Nephron progenitor cell (in vitro differentiated cells): ENCODE results near the gene MAL.

Experiments used
- DNase-seq: peaks from one replicate; pipeline ENCODE4 v3.0.0; 2021
- H3K27ac Mint-ChIP-seq: 2 replicates; pipeline ENCODE4 v1.8.0; 2021; ENCODE audit warnings: mild to moderate bottlenecking, moderate library complexity, mixed read lengths
- H3K27me3 Mint-ChIP-seq: 2 replicates; pipeline ENCODE4 v1.8.0; 2021; ENCODE audit warnings: mild to moderate bottlenecking, low read depth, mixed read lengths; ENCODE audit not compliant: poor library complexity
- H3K36me3 Mint-ChIP-seq: 2 replicates; pipeline ENCODE4 v1.8.0; 2021; ENCODE audit warnings: low read depth, mixed read lengths
- H3K4me1 Mint-ChIP-seq: 2 replicates; pipeline ENCODE4 v1.8.0; 2021; ENCODE audit warnings: mixed read lengths
- H3K4me3 Mint-ChIP-seq: 2 replicates; pipeline ENCODE4 v1.8.0; 2021; ENCODE audit warnings: mild to moderate bottlenecking, moderate library complexity, mixed read lengths
- H3K9me3 Mint-ChIP-seq: 2 replicates; pipeline ENCODE4 v1.8.0; 2021; ENCODE audit warnings: mild to moderate bottlenecking, moderate library complexity, mixed read lengths
- TF ChIP-seq, protein P1 (sequence below): fragments of 200-600 bp; sonication (generic); IDR thresholded peaks from 2 replicates; pipeline ENCODE4 v1.5.0; 2021; ENCODE audit warnings: antibody characterized with exemption

The MAL gene

DNA sequence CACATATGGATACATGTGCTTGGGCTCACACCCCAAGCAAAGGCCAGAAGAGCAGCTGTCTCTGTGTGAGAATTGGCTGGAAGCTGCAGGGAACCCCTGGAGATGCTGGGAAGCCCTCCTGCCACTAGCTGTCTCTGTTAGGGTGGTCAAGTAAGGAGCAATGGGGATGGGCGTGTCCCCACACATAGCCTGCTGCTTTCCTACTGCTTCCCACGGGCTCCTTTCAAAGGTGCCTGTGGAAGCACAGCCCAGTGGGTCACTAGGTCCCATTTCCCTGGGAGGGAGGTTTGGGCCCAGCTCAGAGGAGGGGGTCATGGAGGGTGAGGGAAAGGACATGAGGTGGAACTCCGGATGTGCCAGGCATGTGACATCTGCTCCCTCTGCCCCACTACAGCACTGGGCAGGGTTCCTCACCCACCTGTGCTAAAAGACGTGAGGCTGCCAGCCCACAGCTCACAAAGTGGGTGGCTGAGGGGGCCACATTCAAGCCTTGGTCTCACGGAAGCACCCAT lies 24.4 kb upstream of the MAL start:
- Mint-ChIP-seq H3K4me1 (peaks cover 36% of the 10 kb centered on the region), H3K9me3 (peaks cover 21% of the 10 kb centered on the region), H3K27ac (no peak overlapping the region), H3K36me3 (no peaks in the 10 kb centered on the region), H3K4me3 (no peak overlapping the region), H3K27me3 (peaks cover 35% of the 10 kb centered on the region)
- no peak for DNase-seq
- TF ChIP-seq, protein P1, sequence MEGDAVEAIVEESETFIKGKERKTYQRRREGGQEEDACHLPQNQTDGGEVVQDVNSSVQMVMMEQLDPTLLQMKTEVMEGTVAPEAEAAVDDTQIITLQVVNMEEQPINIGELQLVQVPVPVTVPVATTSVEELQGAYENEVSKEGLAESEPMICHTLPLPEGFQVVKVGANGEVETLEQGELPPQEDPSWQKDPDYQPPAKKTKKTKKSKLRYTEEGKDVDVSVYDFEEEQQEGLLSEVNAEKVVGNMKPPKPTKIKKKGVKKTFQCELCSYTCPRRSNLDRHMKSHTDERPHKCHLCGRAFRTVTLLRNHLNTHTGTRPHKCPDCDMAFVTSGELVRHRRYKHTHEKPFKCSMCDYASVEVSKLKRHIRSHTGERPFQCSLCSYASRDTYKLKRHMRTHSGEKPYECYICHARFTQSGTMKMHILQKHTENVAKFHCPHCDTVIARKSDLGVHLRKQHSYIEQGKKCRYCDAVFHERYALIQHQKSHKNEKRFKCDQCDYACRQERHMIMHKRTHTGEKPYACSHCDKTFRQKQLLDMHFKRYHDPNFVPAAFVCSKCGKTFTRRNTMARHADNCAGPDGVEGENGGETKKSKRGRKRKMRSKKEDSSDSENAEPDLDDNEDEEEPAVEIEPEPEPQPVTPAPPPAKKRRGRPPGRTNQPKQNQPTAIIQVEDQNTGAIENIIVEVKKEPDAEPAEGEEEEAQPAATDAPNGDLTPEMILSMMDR: no peak

DNA sequence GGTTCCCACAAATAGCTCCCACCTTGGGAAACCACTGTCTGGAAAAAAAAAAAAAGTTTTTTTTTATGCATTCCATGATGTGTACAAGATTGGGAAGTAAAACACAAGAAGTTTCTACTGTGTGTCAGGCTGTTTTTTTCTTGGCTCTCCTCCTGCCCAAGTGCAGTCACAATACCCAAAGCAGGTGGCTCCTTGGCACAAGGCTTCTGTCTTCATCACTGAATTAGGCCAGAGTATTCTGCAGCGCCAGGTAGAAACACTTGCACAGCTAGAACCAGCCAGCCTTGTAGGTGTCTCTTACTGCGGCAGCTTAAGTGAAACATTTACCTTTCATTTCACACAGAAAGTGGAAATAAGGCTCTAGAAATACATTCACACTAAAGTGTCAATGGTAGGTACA lies 23.8 kb upstream of the MAL start:
- Mint-ChIP-seq H3K27ac (no peak overlapping the region), H3K27me3 (peaks cover 35% of the 10 kb centered on the region), H3K9me3 (peaks cover 21% of the 10 kb centered on the region), H3K36me3 (no peaks in the 10 kb centered on the region), H3K4me1 (peaks cover 36% of the 10 kb centered on the region), H3K4me3 (no peak overlapping the region)
- no peak for DNase-seq
- TF ChIP-seq, protein P1: no peak

DNA sequence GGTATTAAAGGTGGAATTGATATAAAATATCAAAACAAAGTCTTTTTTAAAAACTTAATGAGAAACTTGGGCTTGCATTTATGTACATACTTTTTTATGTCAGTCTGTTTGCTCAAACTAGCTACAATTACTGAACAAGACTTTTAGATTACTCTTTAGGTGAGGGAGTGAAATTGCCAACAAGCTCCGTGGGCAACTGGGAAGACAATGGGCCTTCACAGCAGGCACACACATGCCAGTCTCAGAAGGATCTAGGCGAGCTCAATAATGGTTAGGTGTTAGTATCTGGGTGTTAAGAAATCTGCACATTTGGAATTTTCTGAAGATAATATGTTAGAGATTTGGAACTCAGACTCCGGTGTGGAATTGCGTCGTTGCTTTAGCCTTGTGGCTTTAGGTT lies 23.0 kb upstream of the MAL start:
- no peak overlapping the region for H3K27ac Mint-ChIP-seq
- no peak overlapping the region for H3K4me3 Mint-ChIP-seq
- DNase-seq: no peak
- peaks cover 33% of the 10 kb centered on the region for H3K27me3 Mint-ChIP-seq
- H3K9me3 Mint-ChIP-seq: peaks cover 18% of the 10 kb centered on the region
- no peaks in the 10 kb centered on the region for H3K36me3 Mint-ChIP-seq
- H3K4me1 Mint-ChIP-seq: peaks cover 35% of the 10 kb centered on the region
- TF ChIP-seq, protein P1: no peak

DNA sequence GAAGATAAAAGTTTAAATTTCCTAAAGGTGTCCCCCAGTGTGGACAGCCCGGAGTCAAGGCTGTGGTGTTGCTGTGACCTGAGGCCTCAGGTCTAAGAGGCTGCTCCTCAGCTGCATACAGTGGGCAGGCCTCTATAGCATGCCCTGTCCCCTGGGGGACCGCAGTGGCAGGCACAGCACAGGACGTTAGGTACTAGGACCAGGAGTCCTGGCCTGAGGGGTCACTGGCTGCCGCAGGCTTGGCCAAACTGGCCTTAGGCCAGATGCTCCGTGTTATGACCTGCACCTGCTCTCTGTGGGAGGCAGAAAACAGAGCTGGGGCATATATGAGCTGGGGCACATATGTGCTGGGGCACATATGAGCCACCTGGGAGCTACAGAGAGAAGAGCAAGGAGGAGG lies 21.2 kb upstream of the MAL start:
- no peak for DNase-seq
- Mint-ChIP-seq H3K9me3 (peaks cover 14% of the 10 kb centered on the region), H3K27me3 (peaks cover 20% of the 10 kb centered on the region), H3K4me1 (peaks cover 46% of the 10 kb centered on the region), H3K27ac (no peak overlapping the region), H3K36me3 (no peaks in the 10 kb centered on the region), H3K4me3 (peak overlapping the region; percentile 13)
- TF ChIP-seq, protein P1: no peak

- TF ChIP-seq, protein P1: no peak
- H3K4me3 Mint-ChIP-seq: peak overlapping the region; percentile 13
- H3K4me1 Mint-ChIP-seq: peaks cover 50% of the 10 kb centered on the region
- DNase-seq: no peak
- H3K27ac Mint-ChIP-seq: no peak overlapping the region
- H3K36me3 Mint-ChIP-seq: no peaks in the 10 kb centered on the region
- H3K9me3 Mint-ChIP-seq: peaks cover 10% of the 10 kb centered on the region
- H3K27me3 Mint-ChIP-seq: peaks cover 22% of the 10 kb centered on the region
Measured at GRCh38 chr2:95004711-95005110, 20.8 kb upstream of the MAL start.

DNA sequence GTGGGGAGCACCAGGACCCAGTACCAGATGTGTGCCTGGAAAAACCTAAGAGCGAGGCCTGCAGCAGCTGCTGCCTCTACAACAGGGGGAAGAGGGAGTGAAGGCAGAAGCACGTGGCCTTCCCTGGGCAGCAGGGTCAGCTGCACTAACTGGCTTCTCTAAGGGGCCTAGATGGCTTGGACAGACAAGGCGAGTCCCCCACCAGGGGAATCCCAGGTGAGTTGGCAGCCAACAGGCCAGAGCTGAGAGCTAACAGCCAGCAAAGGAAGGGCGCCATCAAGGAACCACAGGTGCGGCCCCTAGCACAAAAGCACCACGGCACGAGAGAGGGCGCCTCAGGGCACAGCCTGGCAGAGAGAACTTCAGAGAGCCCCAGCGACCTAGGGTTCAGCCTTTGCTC lies 19.8 kb upstream of the MAL start:
- H3K4me3 Mint-ChIP-seq: no peak overlapping the region
- H3K36me3 Mint-ChIP-seq: no peaks in the 10 kb centered on the region
- H3K9me3 Mint-ChIP-seq: peaks cover 15% of the 10 kb centered on the region
- no peak overlapping the region for H3K27ac Mint-ChIP-seq
- H3K27me3 Mint-ChIP-seq: peaks cover 14% of the 10 kb centered on the region
- no peak for DNase-seq
- TF ChIP-seq, protein P1: no peak
- H3K4me1 Mint-ChIP-seq: peaks cover 60% of the 10 kb centered on the region
